HS-5 (cell line): ENCODE results near the gene ADAMTS14.

Experiments used
- DNase-seq: peaks from one replicate; pipeline ENCODE4 v3.0.0-alpha.2; 2012; ENCODE audit warnings: low read depth

ADAMTS14 gene

GRCh38 chr10:70772627-70773026 is 100.3 kb downstream of the ADAMTS14 start:
- DNase-seq: no peak

GRCh38 chr10:70773461-70773860 is 101.2 kb downstream of the ADAMTS14 start:
- no peak for DNase-seq

- no peak for DNase-seq
Measured at GRCh38 chr10:70773965-70774809, 101.9 kb downstream of the ADAMTS14 start.

GRCh38 chr10:70774810-70775678 is 102.7 kb downstream of the ADAMTS14 start:
- DNase-seq: no peak

GRCh38 chr10:70775679-70776454 is 103.6 kb downstream of the ADAMTS14 start:
- DNase-seq: no peak

- no peak for DNase-seq
Measured at GRCh38 chr10:70776455-70777005, 104.2 kb downstream of the ADAMTS14 start.

GRCh38 chr10:70777063-70777875 is 105.0 kb downstream of the ADAMTS14 start:
- no peak for DNase-seq

GRCh38 chr10:70778267-70778924 is 106.1 kb downstream of the ADAMTS14 start:
- no peak for DNase-seq

GRCh38 chr10:70779088-70779487 is 106.8 kb downstream of the ADAMTS14 start:
- DNase-seq: no peak

GRCh38 chr10:70779511-70780369 is 107.4 kb downstream of the ADAMTS14 start:
- no peak for DNase-seq

GRCh38 chr10:70780370-70780760 is 108.1 kb downstream of the ADAMTS14 start:
- no peak for DNase-seq

- DNase-seq: no peak
Measured at GRCh38 chr10:70780772-70781171, 108.5 kb downstream of the ADAMTS14 start.

GRCh38 chr10:70781461-70782051 is 109.2 kb downstream of the ADAMTS14 start:
- no peak for DNase-seq

- DNase-seq: no peak
Measured at GRCh38 chr10:70782086-70782745, 109.9 kb downstream of the ADAMTS14 start.

GRCh38 chr10:70782746-70783680 is 110.7 kb downstream of the ADAMTS14 start:
- no peak for DNase-seq

GRCh38 chr10:70784016-70784415 is 111.7 kb downstream of the ADAMTS14 start:
- DNase-seq: no peak

GRCh38 chr10:70784471-70784870 is 112.2 kb downstream of the ADAMTS14 start:
- no peak for DNase-seq
